Stimulated activated naive CD8-positive, alpha-beta T cell treated with anti-CD3 and anti-CD28 coated beads, Interleukin-15, Interleukin-2, amounts not matched to agents 100 U/mL and 50 U/mL, for 24 hours (primary cell): ENCODE results near the gene DMRT2.
A peak's percentile ranks its signal among the peaks of the same experiment; 100 is the strongest.

Source experiments
- ATAC-seq: fragments of 150-1000 bp; cut with Tn5 transposase; one replicate; pipeline ENCODE4 v1.10.0; 2021
- DNase-seq: peaks from one replicate; pipeline ENCODE4 v3.0.0; 2021

Gene DMRT2

GRCh38 chr9:1050125-1050895, at the start of gene DMRT2:
TSS of gene DMRT2 (plus strand) at chr9:1050357. CDS start at chr9:1051614, 1,257 bp downstream.
- ATAC-seq (peak; percentile 78), DNase-seq (peak; percentile 41)

- DNase-seq (no peak), ATAC-seq (no peak)
Observed at GRCh38 chr9:1001838-1002237, 48.3 kb upstream of the DMRT2 start.

- DNase-seq (no peak), ATAC-seq (peak; percentile 40)
Observed at GRCh38 chr9:1002678-1003077, 47.5 kb upstream of the DMRT2 start.

- ATAC-seq (no peak), DNase-seq (no peak)
Observed at GRCh38 chr9:1005043-1005667, 45.0 kb upstream of the DMRT2 start.

GRCh38 chr9:1007312-1007711, 42.8 kb upstream of the DMRT2 start:
- DNase-seq = no peak
- no peak for ATAC-seq

- no peak for DNase-seq
- ATAC-seq = no peak
Observed at GRCh38 chr9:1008216-1008615, 41.9 kb upstream of the DMRT2 start.

GRCh38 chr9:1009101-1009707, 41.0 kb upstream of the DMRT2 start:
- ATAC-seq = peak; percentile 95
- DNase-seq = peak; percentile 84

GRCh38 chr9:1013021-1013420, 37.1 kb upstream of the DMRT2 start:
- no peak for ATAC-seq
- no peak for DNase-seq

- ATAC-seq (no peak), DNase-seq (no peak)
Observed at GRCh38 chr9:1014225-1014624, 35.9 kb upstream of the DMRT2 start.

GRCh38 chr9:1014640-1015039, 35.5 kb upstream of the DMRT2 start:
- DNase-seq (no peak), ATAC-seq (no peak)

- no peak for ATAC-seq
- DNase-seq = peak; percentile 9
Observed at GRCh38 chr9:1018121-1018520, 32.0 kb upstream of the DMRT2 start.

- no peak for ATAC-seq
- DNase-seq = no peak
Observed at GRCh38 chr9:1024112-1024511, 26.0 kb upstream of the DMRT2 start.

- no peak for ATAC-seq
- no peak for DNase-seq
Observed at GRCh38 chr9:1025131-1025530, 25.0 kb upstream of the DMRT2 start.

GRCh38 chr9:1026219-1026618, 23.9 kb upstream of the DMRT2 start:
- no peak for DNase-seq
- ATAC-seq = no peak

GRCh38 chr9:1028501-1029190, 21.5 kb upstream of the DMRT2 start:
- DNase-seq = no peak
- ATAC-seq = no peak

- ATAC-seq (no peak), DNase-seq (no peak)
Observed at GRCh38 chr9:1031951-1032601, 18.1 kb upstream of the DMRT2 start.

GRCh38 chr9:1034271-1034670, 15.9 kb upstream of the DMRT2 start:
- ATAC-seq (no peak), DNase-seq (no peak)

- no peak for DNase-seq
- no peak for ATAC-seq
Observed at GRCh38 chr9:1039589-1039988, 10.6 kb upstream of the DMRT2 start.

- ATAC-seq = peak; percentile 52
Observed at GRCh38 chr9:1042466-1042865, 7.7 kb upstream of the DMRT2 start.

GRCh38 chr9:1044643-1045042, 5.5 kb upstream of the DMRT2 start:
- no peak for DNase-seq
- ATAC-seq = no peak

More at GRCh38 chr9:1042466-1042865, 7.7 kb upstream of the DMRT2 start:
- peak; percentile 53 for DNase-seq

GRCh38 chr9:1046639-1047572, 3.3 kb upstream of the DMRT2 start:
- DNase-seq = peak; percentile 4
- no peak for ATAC-seq
